A673 (cell line): ENCODE data around the gene FKBP8. TPM values are rescaled to one million over a fixed set of nuclear protein-coding genes. Genes with fewer than 3 reads are reported as not detected.

Experiments
- BruUV-seq: library from RNA; stranded (reverse); fragments of 400-500 nt; replicated peaks from 2 replicates; lab custom pipeline; 2021; lab: Mats Ljungman, UMichigan
- CTCF ChIA-PET: fragments of 300-600 bp; sonication (Branson Sonifier 250); formaldehyde crosslinking; loops from one replicate; lab custom pipeline; 2022; ENCODE audit warnings: antibody characterized with exemption; lab: Charles Lee
- POLR2A ChIA-PET: fragments of 300-600 bp; sonication (Branson Sonifier 250); formaldehyde crosslinking; loops from one replicate; lab custom pipeline; 2022; ENCODE audit warnings: antibody characterized with exemption; ENCODE audit not compliant: low non-redundant PET; lab: Charles Lee
- DNase-seq: peaks from one replicate; pipeline ENCODE4 v3.0.0-alpha.2; 2015; ENCODE audit warnings: low spot score
- H3K27ac ChIP-seq: fragments of 200-600 bp; sonication (generic); 2 replicates; pipeline ENCODE4 v1.5.1; 2016; ENCODE audit warnings: mixed run types, low read depth, mild to moderate bottlenecking, mixed read lengths, antibody characterized with exemption, low read length; ENCODE audit not compliant: poor library complexity, severe bottlenecking
- H3K27me3 ChIP-seq: fragments of 200-600 bp; sonication (generic); replicated peaks from 2 replicates; pipeline ENCODE4 v1.6.1; 2017; ENCODE audit warnings: mixed run types, low read depth, mild to moderate bottlenecking, mixed read lengths, antibody characterized with exemption, low read length; ENCODE audit not compliant: insufficient read depth, poor library complexity
- H3K36me3 ChIP-seq: fragments of 200-600 bp; sonication (generic); 2 replicates; pipeline ENCODE4 v1.6.1; 2016; ENCODE audit warnings: mixed run types, mild to moderate bottlenecking, mixed read lengths, antibody characterized with exemption, low read length; ENCODE audit not compliant: insufficient read depth, poor library complexity, severe bottlenecking
- H3K4me1 ChIP-seq: fragments of 200-600 bp; sonication (generic); 2 replicates; pipeline ENCODE4 v1.6.1; 2017; ENCODE audit warnings: mixed run types, mild to moderate bottlenecking, mixed read lengths, antibody characterized with exemption, low read length; ENCODE audit not compliant: insufficient read depth, poor library complexity, severe bottlenecking
- H3K4me3 ChIP-seq: fragments of 200-600 bp; sonication (generic); 2 replicates; pipeline ENCODE4 v1.5.1; 2016; ENCODE audit warnings: low read depth, mixed run types, mild to moderate bottlenecking, mixed read lengths, low read length; ENCODE audit not compliant: poor library complexity, severe bottlenecking
- H3K9me3 ChIP-seq: fragments of 200-600 bp; sonication (generic); 2 replicates; pipeline ENCODE4 v1.6.1; 2016; ENCODE audit warnings: mixed run types, low read depth, mild to moderate bottlenecking, mixed read lengths, antibody characterized with exemption, low read length; ENCODE audit not compliant: poor library complexity, severe bottlenecking
- EZH2 ChIP-seq: fragments of 200-600 bp; sonication (generic); IDR thresholded peaks from 2 replicates; pipeline ENCODE4 v1.6.1; 2017; ENCODE audit warnings: borderline replicate concordance, low read depth, mild to moderate bottlenecking, mixed read lengths, antibody characterized with exemption, low read length; ENCODE audit not compliant: poor library complexity, severe bottlenecking
- intact Hi-C: fragments of 100-400 bp; cut with micrococcal nuclease; formaldehyde crosslinking; loops from one replicate; pipeline ENCODE4 v1.10.0; 2022; ENCODE audit not compliant: unreplicated experiment
- total RNA-seq: library from RNA; stranded (reverse); gene quantifications from 2 replicates; pipeline ENCODE4 v1.2.3, GENCODE V29; 2021
- TF ChIP-seq, protein P1 (sequence below): fragments of 300-800, 200-600 bp; sonication (generic); conservative IDR thresholded peaks from 2 replicates; pipeline ENCODE4 v1.5.1; 2017; ENCODE audit warnings: low read depth, mild to moderate bottlenecking, antibody characterized with exemption, low read length, moderate library complexity, mixed read lengths

Gene FKBP8
- total RNA-seq, 1 experiment from 2014 or later = 210 TPM

- Histone ChIP-seq H3K4me1 (peaks cover 32% of the 10 kb centered on the region), H3K27ac (peak within 1 kb of the TSS; percentile 96), H3K27me3 (no peaks in the 10 kb centered on the region), H3K4me3 (peak within 1 kb of the TSS; percentile 83), H3K36me3 (peaks cover 8% of the 10 kb centered on the region), H3K9me3 (no peaks in the 10 kb centered on the region)
- intact Hi-C loops = no loop called here
- BruUV-seq = no TSS peak
- TF ChIP-seq, protein P1, sequence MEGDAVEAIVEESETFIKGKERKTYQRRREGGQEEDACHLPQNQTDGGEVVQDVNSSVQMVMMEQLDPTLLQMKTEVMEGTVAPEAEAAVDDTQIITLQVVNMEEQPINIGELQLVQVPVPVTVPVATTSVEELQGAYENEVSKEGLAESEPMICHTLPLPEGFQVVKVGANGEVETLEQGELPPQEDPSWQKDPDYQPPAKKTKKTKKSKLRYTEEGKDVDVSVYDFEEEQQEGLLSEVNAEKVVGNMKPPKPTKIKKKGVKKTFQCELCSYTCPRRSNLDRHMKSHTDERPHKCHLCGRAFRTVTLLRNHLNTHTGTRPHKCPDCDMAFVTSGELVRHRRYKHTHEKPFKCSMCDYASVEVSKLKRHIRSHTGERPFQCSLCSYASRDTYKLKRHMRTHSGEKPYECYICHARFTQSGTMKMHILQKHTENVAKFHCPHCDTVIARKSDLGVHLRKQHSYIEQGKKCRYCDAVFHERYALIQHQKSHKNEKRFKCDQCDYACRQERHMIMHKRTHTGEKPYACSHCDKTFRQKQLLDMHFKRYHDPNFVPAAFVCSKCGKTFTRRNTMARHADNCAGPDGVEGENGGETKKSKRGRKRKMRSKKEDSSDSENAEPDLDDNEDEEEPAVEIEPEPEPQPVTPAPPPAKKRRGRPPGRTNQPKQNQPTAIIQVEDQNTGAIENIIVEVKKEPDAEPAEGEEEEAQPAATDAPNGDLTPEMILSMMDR = peak; percentile 94
- TF ChIP-seq EZH2 = no peak
- POLR2A ChIA-PET = no interaction called here
- CTCF ChIA-PET = interaction anchor here (0.6 to 1.5 kb wide), 4 partner anchors 17 to 640 kb away, joined by 3 to 7 read pairs (median 4); partner anchors contain the start of gene UBA52
- DNase-seq = peak; percentile 93
Measured at GRCh38 chr19:18588611-18589379, 45.4 kb upstream of the FKBP8 start, which contains the start of gene REX1BD. Gene REX1BD, plus strand, starts transcription at chr19:18588798. Its CDS starts 4 bp downstream, at chr19:18588802.

DNA sequence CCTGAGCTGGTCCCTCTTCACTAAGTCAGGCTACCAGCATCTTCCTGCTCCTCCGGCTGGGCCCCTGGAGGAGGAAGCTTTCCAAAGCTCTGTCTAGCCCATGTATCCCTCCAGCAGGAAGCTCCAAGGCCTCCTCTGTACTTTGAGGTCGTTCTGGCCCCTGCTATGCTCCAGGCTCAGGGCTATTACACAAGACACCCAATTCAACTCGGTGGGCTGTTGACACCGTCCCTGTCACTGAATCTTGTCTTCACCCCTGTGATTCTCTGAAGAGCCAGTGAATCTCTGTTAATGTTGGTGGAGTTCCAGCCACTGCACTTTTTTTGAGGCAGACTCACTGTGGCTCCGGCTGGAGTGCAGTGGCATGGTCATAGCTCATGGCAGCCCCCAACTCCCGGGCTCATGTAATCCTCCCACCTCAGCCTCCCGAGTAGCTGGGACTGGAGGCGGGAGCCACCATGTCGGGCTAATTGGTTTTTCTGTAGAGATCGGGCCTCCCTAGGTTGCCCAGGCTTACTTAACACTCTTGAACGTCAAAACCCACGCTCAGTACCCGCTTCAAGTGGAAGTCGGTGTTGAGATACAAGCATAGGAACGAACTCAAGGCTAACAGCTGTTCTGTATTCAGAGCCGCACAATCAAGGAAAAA, 44.7 kb upstream of the FKBP8 start:
- TF ChIP-seq EZH2 = no peak
- TF ChIP-seq, protein P1 = no peak
- H3K36me3 ChIP-seq = peaks cover 3% of the 10 kb centered on the region
- H3K4me3 ChIP-seq = peak overlapping the region; percentile 83
- H3K27ac ChIP-seq = peak overlapping the region; percentile 96
- peaks cover 29% of the 10 kb centered on the region for H3K4me1 ChIP-seq
- H3K9me3 ChIP-seq = no peaks in the 10 kb centered on the region
- ChIA-PET POLR2A (no interaction called here), CTCF (interaction anchor here (0.6 to 0.7 kb wide), 2 partner anchors 99 to 639 kb away, joined by 3 to 5 read pairs; no protein-coding TSS in a partner anchor)
- intact Hi-C loops = no loop called here
- DNase-seq = no peak
- BruUV-seq = TSS peak; percentile 63
- no peaks in the 10 kb centered on the region for H3K27me3 ChIP-seq

DNA sequence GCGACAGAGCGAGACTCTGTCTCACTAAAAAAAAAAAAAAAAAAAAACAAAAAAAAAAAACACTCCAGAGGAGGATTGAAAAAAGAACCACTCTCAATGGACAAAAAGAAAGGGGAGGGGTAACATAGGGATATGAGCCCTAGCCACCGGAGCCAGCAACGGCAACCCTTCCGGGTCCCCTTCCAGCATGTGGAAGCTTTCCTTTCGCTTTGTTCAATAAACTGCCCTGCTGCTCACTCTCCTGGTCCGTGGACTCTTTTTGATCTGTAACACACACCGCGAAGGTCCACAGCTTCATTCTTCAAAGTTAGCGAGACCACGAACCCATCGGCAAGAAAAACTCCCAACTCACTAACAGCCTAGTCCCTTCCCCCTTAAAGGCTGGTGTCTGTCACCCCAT, 44.2 kb upstream of the FKBP8 start:
- BruUV-seq = no TSS peak
- Histone ChIP-seq H3K4me1 (peaks cover 25% of the 10 kb centered on the region), H3K36me3 (no peaks in the 10 kb centered on the region), H3K27me3 (no peaks in the 10 kb centered on the region), H3K4me3 (no peak overlapping the region), H3K27ac (peak overlapping the region; percentile 96), H3K9me3 (no peaks in the 10 kb centered on the region)
- POLR2A ChIA-PET = no interaction called here
- CTCF ChIA-PET = interaction anchor here (0.7 kb wide), 1 partner anchor 98 kb away, joined by 3 read pairs; no protein-coding TSS in a partner anchor
- TF ChIP-seq, protein P1 = no peak
- no peak for TF ChIP-seq EZH2
- intact Hi-C loops = no loop called here
- DNase-seq = no peak
